Suppressor macrophage (primary cell): ENCODE results near the gene TTC9.

Experiments used
- DNase-seq, 4 experiments: peaks; one replicate each; pipeline ENCODE4 v3.0.0-alpha.2; 2020 to 2022

The TTC9 gene

DNA sequence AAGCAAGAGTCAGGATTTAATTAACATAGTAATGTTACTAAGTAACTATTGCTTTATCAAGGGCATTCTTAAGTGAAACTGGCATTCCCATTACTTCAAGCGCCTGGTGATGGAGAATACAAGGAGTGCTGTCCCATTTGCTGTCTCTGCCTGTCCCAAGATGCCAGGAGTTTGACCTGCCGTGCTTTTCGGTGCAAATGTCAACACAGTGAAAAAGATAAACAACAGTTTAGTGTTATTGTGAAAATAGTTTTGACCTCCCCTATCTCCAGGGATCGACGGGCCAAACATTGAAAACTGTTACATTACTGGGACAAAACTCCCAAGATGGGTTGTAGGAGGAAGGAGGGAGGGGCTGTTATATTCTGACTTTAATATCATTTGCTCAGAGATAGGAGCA lies 74.8 kb downstream of the TTC9 start:
- DNase-seq, result no peak

DNA sequence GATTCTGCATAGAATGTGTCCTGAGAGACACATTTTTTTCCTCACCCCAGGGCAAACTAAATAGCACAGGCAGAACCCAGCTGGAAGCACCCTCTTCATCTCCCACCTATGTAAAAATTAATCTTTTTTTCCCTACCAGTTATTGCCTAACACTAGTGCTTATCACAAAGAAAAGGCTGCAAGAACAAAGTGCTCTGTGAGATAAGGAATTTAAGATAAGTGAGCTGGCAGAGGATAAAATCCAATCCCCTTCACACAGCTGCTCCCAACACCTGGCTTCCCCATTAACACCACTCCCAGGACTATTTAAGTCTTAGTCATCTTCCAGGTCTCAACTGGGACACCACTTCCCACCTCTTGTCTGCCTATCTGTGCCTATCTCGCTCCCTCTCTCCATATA lies 75.2 kb downstream of the TTC9 start:
- DNase-seq, result no peak

DNA sequence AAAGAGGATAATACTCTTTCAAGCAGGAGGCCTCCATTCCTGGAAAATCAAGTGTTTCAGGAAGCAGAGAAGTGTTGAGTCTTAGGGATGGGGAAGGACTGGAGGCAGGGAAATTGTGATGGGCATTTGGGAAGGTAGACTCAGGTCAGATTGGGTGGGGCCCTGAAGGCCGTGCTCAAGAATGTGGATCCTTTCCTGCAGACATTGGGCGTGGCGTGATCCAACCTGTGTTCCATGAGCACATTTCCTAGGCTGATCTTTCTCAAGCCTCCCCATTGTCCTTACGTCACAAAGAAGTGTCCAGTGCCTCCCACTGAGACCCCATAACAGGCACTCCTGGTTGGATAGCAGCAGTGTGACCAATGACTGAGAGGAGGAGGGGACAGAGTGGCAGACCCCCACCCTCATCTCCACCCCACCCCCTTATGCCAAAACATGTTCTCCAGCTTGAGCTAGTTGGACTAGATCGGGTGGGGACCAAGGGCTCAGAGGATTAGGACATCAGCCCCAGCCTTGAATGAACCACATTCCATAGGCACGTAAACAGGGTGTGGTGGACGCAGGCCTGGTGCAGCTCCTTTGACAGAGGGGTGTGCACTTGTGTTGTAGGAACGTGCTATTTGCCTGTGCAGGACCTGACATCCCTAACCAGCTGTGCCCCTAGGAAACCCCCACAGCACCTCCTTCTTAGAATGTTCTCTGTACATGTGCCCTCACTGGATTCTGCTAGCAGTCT lies 76.8 kb downstream of the TTC9 start:
- DNase-seq, result no peak

DNA sequence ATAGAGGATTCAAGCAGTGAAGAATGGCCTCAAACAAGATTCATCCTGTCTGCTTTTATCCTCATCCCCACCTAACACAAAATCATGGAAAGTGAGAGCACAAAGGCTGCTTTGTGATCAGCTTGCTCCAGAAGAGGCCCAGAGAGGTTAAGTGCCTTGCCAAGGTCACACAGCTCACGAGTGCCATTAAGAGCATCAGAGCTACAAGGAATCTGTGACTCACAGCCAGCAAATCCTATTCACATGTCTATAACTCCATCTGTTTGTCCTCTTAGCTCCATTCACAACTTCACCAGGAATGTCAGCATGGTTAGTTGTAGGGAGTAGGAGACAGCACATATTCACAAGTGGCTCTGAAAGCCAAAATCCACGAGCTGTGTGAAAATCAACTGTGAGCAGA lies 79.8 kb downstream of the TTC9 start:
- DNase-seq, result no peak

DNA sequence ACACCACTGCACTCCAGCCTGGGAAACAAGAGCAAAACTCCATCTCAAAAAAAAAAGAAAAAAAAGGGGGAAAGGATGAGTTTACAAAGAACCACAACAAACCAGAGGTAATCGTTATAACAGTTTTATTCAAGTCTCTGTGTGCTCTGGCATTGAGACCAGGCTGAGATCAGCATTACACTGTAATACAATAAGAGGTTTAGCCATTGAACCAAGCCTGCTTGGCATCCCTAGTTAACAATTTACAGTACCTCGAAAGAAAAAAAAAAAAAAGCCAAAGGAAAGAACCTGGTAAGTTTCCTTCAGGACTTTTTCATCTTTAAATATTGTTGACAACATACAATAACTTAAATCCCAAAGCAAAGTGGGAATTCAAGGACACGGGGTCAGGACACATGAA lies 80.7 kb downstream of the TTC9 start:
- no peak for DNase-seq

DNA sequence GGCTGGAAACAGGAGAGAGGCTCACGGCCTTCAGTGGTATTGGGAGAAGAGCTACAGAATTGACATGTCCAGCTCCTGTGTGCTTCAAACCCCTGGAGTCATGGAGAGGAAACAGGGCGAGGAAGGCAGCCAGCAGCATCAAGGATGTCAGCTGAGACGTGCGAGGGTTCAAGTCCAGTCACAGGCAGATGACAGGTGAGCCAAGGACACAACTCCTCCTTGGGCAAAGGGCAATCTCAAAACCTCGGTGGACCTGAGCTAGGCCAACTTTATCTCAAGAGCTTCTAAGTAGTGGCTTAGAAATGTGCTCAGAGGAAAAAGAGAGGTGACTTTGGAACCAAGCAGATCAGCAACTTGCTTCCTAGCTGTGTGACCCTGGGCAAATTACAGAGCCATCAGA lies 81.6 kb downstream of the TTC9 start:
- DNase-seq, result no peak

DNA sequence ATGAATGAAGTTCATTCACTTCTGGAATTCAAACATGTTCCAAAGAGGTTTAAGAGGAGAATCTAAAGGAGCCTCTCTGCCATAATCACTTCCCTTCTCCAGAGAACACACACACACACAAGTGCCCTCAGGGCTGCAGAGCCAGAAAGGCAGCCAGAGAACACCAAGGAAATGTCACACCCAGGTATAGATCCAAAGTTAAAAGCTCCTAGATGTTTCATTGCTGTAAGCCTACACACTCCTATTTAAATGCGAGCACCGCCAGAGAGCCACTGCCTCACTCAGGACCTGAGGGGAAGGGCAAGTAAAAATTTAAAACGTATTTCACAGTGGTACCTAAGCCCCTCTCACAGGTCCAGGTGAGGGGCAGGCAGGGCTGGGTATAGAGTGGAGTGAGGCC lies 82.4 kb downstream of the TTC9 start:
- no peak for DNase-seq

DNA sequence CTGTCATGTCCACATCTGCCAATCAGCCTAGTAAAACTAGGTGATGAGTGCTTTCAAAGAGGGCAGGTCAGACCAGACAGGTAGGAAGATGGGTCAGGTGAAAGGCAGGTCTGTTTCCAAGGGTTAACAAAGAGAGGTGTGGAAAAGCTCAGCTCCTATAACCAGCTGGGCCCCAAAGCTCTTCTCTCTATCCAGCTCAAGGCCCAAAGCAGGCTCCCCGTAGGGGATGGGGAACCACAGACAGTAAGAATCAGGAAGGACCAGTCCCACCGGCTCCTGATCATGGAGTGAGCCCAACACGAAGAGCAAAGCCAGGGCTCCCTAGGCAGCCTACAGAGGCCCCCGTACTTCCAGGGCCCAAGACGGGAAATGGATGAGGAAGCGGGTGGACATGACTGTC lies 83.2 kb downstream of the TTC9 start:
- no peak for DNase-seq
